GM12872 (cell line): ENCODE data around the gene PTPRM.

Experiments
- TF ChIP-seq, protein P1 (sequence below): IDR thresholded peaks from 3 replicates; pipeline ENCODE4 v1.5.1; 2011; ENCODE audit warnings: low read depth, mild to moderate bottlenecking, low read length, moderate library complexity; ENCODE audit not compliant: insufficient read depth

PTPRM gene

DNA sequence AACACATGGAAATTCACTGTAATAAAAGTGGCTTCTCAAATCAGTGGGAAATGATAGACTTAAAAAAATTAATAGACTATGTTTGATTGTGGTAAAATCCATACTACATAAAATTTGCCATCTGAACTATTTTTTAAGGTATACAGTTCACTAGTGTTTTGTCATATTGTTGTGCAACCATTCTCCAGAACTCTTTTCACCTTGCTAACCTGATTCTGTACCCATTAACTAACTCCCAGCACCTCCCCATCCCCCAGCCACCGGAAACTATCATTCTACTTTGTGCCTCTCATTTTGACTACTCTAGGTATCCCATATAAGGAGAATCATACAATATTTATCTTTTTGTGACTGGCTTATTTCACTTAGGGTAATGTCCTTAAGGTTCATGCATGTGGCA, 153.3 kb downstream of the PTPRM start:
- TF ChIP-seq, protein P1, sequence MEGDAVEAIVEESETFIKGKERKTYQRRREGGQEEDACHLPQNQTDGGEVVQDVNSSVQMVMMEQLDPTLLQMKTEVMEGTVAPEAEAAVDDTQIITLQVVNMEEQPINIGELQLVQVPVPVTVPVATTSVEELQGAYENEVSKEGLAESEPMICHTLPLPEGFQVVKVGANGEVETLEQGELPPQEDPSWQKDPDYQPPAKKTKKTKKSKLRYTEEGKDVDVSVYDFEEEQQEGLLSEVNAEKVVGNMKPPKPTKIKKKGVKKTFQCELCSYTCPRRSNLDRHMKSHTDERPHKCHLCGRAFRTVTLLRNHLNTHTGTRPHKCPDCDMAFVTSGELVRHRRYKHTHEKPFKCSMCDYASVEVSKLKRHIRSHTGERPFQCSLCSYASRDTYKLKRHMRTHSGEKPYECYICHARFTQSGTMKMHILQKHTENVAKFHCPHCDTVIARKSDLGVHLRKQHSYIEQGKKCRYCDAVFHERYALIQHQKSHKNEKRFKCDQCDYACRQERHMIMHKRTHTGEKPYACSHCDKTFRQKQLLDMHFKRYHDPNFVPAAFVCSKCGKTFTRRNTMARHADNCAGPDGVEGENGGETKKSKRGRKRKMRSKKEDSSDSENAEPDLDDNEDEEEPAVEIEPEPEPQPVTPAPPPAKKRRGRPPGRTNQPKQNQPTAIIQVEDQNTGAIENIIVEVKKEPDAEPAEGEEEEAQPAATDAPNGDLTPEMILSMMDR, result no peak

DNA sequence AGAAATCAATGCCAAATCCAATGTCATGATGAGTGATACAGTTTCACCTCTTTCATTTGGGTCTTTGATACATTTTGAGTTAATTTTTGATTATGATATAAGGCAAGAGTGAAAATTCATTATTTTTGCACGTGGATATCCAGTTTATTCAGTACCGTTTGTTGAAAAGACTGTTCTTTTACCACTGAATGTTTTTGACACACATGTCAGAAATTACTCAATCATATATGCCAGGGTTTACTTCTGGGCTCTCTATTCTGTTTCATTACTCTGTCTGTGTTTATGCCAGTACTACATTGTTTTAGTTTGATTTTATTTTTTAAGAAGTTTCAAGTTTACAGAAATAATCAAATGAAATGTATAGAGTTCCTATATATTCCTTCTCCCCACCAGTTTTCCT, 154.4 kb downstream of the PTPRM start:
- TF ChIP-seq, protein P1, result no peak

DNA sequence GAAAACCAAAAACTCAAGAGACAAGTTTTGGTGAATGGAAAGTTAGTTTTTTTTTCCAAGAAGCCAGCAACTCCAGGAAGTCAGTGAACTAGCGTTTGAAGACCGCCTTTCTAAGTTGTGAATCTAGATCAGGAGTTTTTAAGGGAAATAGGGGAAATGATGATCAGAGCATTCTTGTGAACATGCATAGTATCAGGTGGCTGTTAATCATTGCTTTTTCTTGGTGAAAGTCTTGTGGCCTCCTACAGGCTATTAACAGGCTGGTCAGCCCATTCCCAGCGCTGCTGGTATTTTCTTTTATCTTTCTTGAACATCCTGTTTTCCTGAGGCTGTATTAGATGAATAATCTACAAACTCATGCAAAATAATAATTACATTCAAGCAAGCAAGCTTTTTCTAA, 155.8 kb downstream of the PTPRM start:
- TF ChIP-seq, protein P1, result no peak

- TF ChIP-seq, protein P1, result no peak
These were observed 156.4 kb downstream of the PTPRM start for GRCh38 chr18:7723558-7723957.

- TF ChIP-seq, protein P1, result no peak
These were observed 158.4 kb downstream of the PTPRM start for GRCh38 chr18:7725473-7725872.

GRCh38 chr18:7725897-7726296, 158.8 kb downstream of the PTPRM start:
- TF ChIP-seq, protein P1, result no peak

- TF ChIP-seq, protein P1, result no peak
These were observed 159.4 kb downstream of the PTPRM start for GRCh38 chr18:7726522-7726921.
